Astrocyte (in vitro differentiated cells and primary cell): ENCODE data around the gene DOCK11. TPM values are rescaled to one million over a fixed set of nuclear protein-coding genes. Genes with fewer than 3 reads are reported as not detected.

ENCODE experiments used
- DNase-seq: peaks from one replicate; pipeline ENCODE4 v3.0.0-alpha.2; 2010; ENCODE audit warnings: low read depth
- FAIRE-seq: peaks from 2 replicates; lab custom pipeline; 2011; peaks lifted over from hg19 to GRCh38; lab: Jason Lieb, UNC
- H2AFZ ChIP-seq: 2 replicates; pipeline ENCODE4 v1.6.0; 2012; ENCODE audit warnings: low read depth, low read length, inconsistent platforms
- H3K27ac ChIP-seq: 2 replicates; pipeline ENCODE4 v1.5.1; 2011; ENCODE audit warnings: low read depth, low read length, inconsistent platforms
- H3K27me3 ChIP-seq: 2 replicates; pipeline ENCODE4 v1.6.0; 2011; ENCODE audit warnings: low read length, inconsistent platforms; ENCODE audit not compliant: insufficient read depth
- H3K36me3 ChIP-seq: 2 replicates; pipeline ENCODE4 v1.5.1; 2011; ENCODE audit warnings: low read length, inconsistent platforms; ENCODE audit not compliant: insufficient read depth
- H3K4me1 ChIP-seq: 2 replicates; pipeline ENCODE4 v1.5.1; 2011; ENCODE audit warnings: low read length, inconsistent platforms; ENCODE audit not compliant: insufficient read depth
- H3K4me2 ChIP-seq: 2 replicates; pipeline ENCODE4 v1.6.0; 2012; ENCODE audit warnings: low read length, inconsistent platforms
- H3K4me3 ChIP-seq: 2 replicates; pipeline ENCODE4 v1.5.1; 2011; ENCODE audit warnings: low read depth, mild to moderate bottlenecking, low read length, inconsistent platforms; ENCODE audit not compliant: insufficient read depth
- H3K79me2 ChIP-seq: 2 replicates; pipeline ENCODE4 v1.6.0; 2012; ENCODE audit warnings: mild to moderate bottlenecking, low read length, inconsistent platforms; ENCODE audit not compliant: insufficient read depth
- H3K9ac ChIP-seq: 2 replicates; pipeline ENCODE4 v1.6.0; 2012; ENCODE audit warnings: mild to moderate bottlenecking, low read length, inconsistent platforms
- H3K9me3 ChIP-seq: 2 replicates; pipeline ENCODE4 v1.5.1; 2012; ENCODE audit warnings: low read depth, mild to moderate bottlenecking, low read length, inconsistent platforms; ENCODE audit not compliant: insufficient read depth
- H4K20me1 ChIP-seq: 2 replicates; pipeline ENCODE4 v1.6.0; 2012; ENCODE audit warnings: low read length, inconsistent platforms; ENCODE audit not compliant: insufficient read depth
- H3K27ac Mint-ChIP-seq: one replicate; pipeline ENCODE4 v1.8.0; 2021; ENCODE audit warnings: mild to moderate bottlenecking, mixed read lengths; ENCODE audit not compliant: unreplicated experiment
- H3K27me3 Mint-ChIP-seq: one replicate; pipeline ENCODE4 v1.8.0; 2021; ENCODE audit warnings: low read depth, mixed read lengths; ENCODE audit not compliant: unreplicated experiment
- H3K36me3 Mint-ChIP-seq: one replicate; pipeline ENCODE4 v1.8.0; 2021; ENCODE audit warnings: low read depth, mixed read lengths; ENCODE audit not compliant: unreplicated experiment
- H3K4me1 Mint-ChIP-seq: one replicate; pipeline ENCODE4 v1.8.0; 2021; ENCODE audit warnings: low read depth, mixed read lengths; ENCODE audit not compliant: unreplicated experiment
- H3K4me3 Mint-ChIP-seq: one replicate; pipeline ENCODE4 v1.8.0; 2021; ENCODE audit warnings: mild to moderate bottlenecking, moderate library complexity, mixed read lengths; ENCODE audit not compliant: unreplicated experiment
- H3K9me3 Mint-ChIP-seq: one replicate; pipeline ENCODE4 v1.8.0; 2021; ENCODE audit warnings: mild to moderate bottlenecking, mixed read lengths; ENCODE audit not compliant: unreplicated experiment
- EZH2 ChIP-seq: IDR thresholded peaks from 2 replicates; pipeline ENCODE4 v1.6.1; 2012; ENCODE audit warnings: mild to moderate bottlenecking, low read length, inconsistent platforms; ENCODE audit not compliant: insufficient read depth
- total RNA-seq: library from RNA; stranded (reverse); gene quantifications from 2 replicates; pipeline ENCODE4 v1.2.1, GENCODE V29; 2021
- TF ChIP-seq, protein P1 (sequence below): IDR thresholded peaks from 2 replicates; pipeline ENCODE4 v1.5.1; 2011; ENCODE audit warnings: low read depth, mild to moderate bottlenecking, inconsistent platforms, low read length, moderate library complexity; ENCODE audit not compliant: insufficient read depth

The DOCK11 gene
- total RNA-seq, 1 donor from 2014 or later: 4.7 TPM

GRCh38 chrX:118724775-118725174, 229.2 kb downstream of the DOCK11 start:
- no peaks in the 10 kb centered on the region for H3K9me3 Mint-ChIP-seq
- H3K4me3 Mint-ChIP-seq: no peak overlapping the region
- Histone ChIP-seq H3K9ac (no peak overlapping the region), H3K4me3 (no peak overlapping the region), H3K9me3 (no peaks in the 10 kb centered on the region), H4K20me1 (no peaks in the 10 kb centered on the region), H3K36me3 (no peaks in the 10 kb centered on the region), H3K27ac (no peak overlapping the region), H3K79me2 (no peaks in the 10 kb centered on the region), H3K4me1 (peaks cover 15% of the 10 kb centered on the region), H2AFZ (no peak overlapping the region), H3K27me3 (no peaks in the 10 kb centered on the region), H3K4me2 (peak overlapping the region; percentile 39)
- no peaks in the 10 kb centered on the region for H3K27me3 Mint-ChIP-seq
- DNase-seq: no peak
- peaks cover 9% of the 10 kb centered on the region for H3K4me1 Mint-ChIP-seq
- FAIRE-seq: peak; percentile 99
- no peak for TF ChIP-seq EZH2
- TF ChIP-seq, protein P1, sequence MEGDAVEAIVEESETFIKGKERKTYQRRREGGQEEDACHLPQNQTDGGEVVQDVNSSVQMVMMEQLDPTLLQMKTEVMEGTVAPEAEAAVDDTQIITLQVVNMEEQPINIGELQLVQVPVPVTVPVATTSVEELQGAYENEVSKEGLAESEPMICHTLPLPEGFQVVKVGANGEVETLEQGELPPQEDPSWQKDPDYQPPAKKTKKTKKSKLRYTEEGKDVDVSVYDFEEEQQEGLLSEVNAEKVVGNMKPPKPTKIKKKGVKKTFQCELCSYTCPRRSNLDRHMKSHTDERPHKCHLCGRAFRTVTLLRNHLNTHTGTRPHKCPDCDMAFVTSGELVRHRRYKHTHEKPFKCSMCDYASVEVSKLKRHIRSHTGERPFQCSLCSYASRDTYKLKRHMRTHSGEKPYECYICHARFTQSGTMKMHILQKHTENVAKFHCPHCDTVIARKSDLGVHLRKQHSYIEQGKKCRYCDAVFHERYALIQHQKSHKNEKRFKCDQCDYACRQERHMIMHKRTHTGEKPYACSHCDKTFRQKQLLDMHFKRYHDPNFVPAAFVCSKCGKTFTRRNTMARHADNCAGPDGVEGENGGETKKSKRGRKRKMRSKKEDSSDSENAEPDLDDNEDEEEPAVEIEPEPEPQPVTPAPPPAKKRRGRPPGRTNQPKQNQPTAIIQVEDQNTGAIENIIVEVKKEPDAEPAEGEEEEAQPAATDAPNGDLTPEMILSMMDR: no peak
- H3K27ac Mint-ChIP-seq: no peak overlapping the region
- H3K36me3 Mint-ChIP-seq: no peaks in the 10 kb centered on the region

- peak overlapping the region; percentile 84 for H3K4me2 ChIP-seq
- no peak for DNase-seq
- H3K79me2 ChIP-seq: no peaks in the 10 kb centered on the region
- H3K9me3 ChIP-seq: no peaks in the 10 kb centered on the region
- no peak overlapping the region for H3K4me3 ChIP-seq
- no peaks in the 10 kb centered on the region for H3K36me3 Mint-ChIP-seq
- H3K27ac Mint-ChIP-seq: no peak overlapping the region
- H2AFZ ChIP-seq: no peak overlapping the region
- no peaks in the 10 kb centered on the region for H3K36me3 ChIP-seq
- H3K4me1 ChIP-seq: peaks cover 19% of the 10 kb centered on the region
- H4K20me1 ChIP-seq: no peaks in the 10 kb centered on the region
- no peaks in the 10 kb centered on the region for H3K9me3 Mint-ChIP-seq
- peaks cover 15% of the 10 kb centered on the region for H3K4me1 Mint-ChIP-seq
- H3K4me3 Mint-ChIP-seq: peak overlapping the region; percentile 68
- no peaks in the 10 kb centered on the region for H3K27me3 Mint-ChIP-seq
- no peak overlapping the region for H3K27ac ChIP-seq
- no peak overlapping the region for H3K9ac ChIP-seq
- no peak for FAIRE-seq
- H3K27me3 ChIP-seq: no peaks in the 10 kb centered on the region
- TF ChIP-seq, protein P1: no peak
These were observed 230.8 kb downstream of the DOCK11 start for GRCh38 chrX:118726396-118726795.

DNA sequence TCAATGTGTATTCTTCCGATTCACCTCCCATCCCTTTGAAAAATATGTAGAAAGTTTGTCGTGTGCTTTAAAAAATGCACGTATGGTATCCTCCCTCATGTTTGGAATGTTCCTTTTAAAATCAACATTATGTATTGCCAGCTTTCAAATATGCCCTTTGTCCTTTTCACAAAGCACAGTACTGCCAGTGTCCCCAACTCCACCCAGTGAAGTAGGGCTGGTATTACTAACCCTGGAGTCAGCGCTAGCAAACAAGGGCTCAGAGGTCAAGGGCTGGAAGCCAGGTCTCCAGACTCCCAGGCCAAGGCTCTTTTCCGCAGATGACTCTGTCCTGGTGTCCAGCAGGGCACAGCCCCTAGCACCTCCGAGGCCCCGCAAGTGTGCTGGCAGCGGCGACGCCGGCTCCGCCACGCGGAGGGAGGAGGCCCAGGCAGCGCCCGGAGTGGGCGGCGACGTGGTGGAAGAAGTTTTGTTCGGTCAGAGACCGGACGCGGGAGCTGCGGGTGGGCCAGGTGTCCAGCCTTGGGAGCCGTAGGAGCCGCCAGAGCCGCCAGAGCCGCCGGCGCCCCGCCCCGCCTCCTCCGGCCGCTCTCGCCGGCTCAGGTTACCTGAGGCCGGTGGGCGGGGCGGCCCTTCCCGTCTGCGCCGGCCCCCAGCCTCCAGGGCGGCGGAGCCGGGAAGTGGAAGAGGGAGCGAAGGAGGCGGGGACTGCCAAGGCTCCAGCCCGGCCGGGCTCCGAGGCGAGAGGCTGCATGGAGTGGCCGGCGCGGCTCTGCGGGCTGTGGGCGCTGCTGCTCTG, 231.5 kb downstream of the DOCK11 start, which contains the start of gene IL13RA1:
IL13RA1 (plus strand) TSS at position 720 of the 799 bp plus-strand sequence; CDS start at position 753, 33 bp downstream.
- DNase-seq (peak; percentile 69), FAIRE-seq (peak; percentile 96)
- Histone ChIP-seq H3K36me3 (no peaks in the 10 kb centered on the region), H4K20me1 (no peaks in the 10 kb centered on the region), H3K4me1 (peaks cover 19% of the 10 kb centered on the region), H3K27ac (peak within 1 kb of the TSS; percentile 65), H3K9me3 (no peaks in the 10 kb centered on the region), H3K79me2 (no peaks in the 10 kb centered on the region), H3K9ac (peak within 1 kb of the TSS; percentile 79), H2AFZ (peak within 1 kb of the TSS; percentile 87), H3K4me3 (peak within 1 kb of the TSS; percentile 64), H3K4me2 (peak within 1 kb of the TSS; percentile 84), H3K27me3 (no peaks in the 10 kb centered on the region)
- Mint-ChIP-seq H3K9me3 (no peaks in the 10 kb centered on the region), H3K4me3 (peak within 1 kb of the TSS; percentile 85), H3K4me1 (peaks cover 15% of the 10 kb centered on the region), H3K27ac (peak within 1 kb of the TSS; percentile 83), H3K36me3 (no peaks in the 10 kb centered on the region), H3K27me3 (no peaks in the 10 kb centered on the region)
- no peak for TF ChIP-seq EZH2
